DMS114 treated with DMSO at 0.1 percent for 48 hours (cell line): ENCODE data around the gene PDE7B.
"Not testable (repeated sequence)": the region's sequence is repeated elsewhere in the genome, so short reads cannot be mapped to it uniquely, and the experiment has no call there.

ENCODE experiments used
- DNase-seq: peaks from one replicate; lab custom pipeline; 2025; ENCODE audit not compliant: unreplicated experiment; lab: John Stamatoyannopoulos, UW

PDE7B gene

GRCh38 chr6:136139111-136139510, 287.6 kb downstream of the PDE7B start:
- not testable (repeated sequence) for DNase-seq

DNA sequence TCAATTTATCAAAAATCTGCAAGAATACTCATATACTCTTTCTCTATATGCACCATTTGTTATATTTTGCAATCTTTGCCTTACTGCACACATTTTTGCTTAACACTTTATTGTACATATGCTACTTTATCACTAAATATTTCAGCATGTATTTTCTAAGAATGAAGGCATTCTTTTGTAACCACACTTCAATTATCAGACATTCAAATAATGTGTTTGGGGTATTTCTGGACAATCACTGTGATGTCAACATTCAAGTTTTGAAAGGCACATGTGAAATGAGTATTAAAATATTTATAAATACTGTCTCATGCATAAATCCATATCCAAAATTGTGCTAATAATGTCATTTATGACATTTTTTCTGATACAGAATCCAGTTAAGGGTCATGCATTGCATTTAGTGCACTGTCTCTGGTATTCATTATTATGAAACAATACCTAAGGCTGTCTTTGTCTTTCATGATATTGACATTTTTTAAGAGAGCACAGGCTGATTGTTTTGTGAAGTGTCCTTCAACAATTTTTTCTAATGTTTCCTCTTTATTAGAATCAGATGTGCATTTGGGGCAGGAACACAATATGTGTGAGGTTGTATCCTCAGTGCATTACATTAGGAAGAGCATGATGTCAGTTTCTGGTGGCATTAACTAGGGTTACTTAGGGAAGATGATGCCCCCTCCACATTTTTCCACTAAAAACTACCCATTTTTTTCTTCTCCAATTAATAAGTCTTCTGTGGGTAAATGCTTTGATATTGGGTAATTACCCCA, 292.9 kb downstream of the PDE7B start:
- no peak for DNase-seq

GRCh38 chr6:136146130-136146529, 294.6 kb downstream of the PDE7B start:
- DNase-seq: no peak

DNA sequence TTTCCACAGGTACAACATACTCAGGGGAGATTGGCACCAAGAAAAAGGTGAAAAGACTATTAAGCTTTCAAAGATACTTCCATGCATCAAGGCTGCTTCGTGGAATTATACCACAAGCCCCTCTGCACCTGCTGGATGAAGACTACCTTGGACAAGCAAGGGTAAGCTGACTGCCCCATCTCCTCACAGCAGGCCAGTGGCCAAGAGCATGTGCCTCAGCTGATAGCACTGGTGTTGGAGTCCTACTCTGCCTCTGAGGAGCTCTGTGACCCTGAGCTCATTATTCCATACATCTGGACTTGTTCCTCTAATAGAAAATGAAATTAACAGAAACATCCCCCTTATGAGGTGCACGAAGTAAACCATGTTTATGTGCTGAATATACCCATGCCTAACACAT, 295.8 kb downstream of the PDE7B start:
- DNase-seq: no peak

- no peak for DNase-seq
Observed at GRCh38 chr6:136148051-136148450, 296.6 kb downstream of the PDE7B start.

DNA sequence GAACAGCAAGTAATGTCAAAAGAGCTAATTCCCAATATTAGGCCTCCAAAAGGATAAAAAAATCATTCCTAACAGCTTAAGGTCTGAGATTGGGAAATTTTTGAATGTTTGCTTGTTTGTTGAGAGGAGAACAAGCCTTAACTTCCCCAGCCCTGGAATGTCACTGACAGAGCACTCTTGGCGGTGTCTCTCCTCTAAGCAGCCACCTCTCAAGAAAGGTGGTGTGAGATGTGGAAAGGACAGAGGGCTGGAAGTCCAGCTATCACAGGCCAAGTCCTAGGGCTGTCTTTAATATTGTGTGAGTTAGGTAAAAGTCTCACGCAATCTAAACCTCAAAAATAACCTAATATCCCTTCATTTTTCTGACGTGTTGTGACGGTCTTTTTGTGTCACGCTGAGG, 297.0 kb downstream of the PDE7B start:
- no peak for DNase-seq

- DNase-seq: no peak
Observed at GRCh38 chr6:136149311-136149710, 297.8 kb downstream of the PDE7B start.

- DNase-seq: no peak
Observed at GRCh38 chr6:136150961-136151360, 299.5 kb downstream of the PDE7B start.

DNA sequence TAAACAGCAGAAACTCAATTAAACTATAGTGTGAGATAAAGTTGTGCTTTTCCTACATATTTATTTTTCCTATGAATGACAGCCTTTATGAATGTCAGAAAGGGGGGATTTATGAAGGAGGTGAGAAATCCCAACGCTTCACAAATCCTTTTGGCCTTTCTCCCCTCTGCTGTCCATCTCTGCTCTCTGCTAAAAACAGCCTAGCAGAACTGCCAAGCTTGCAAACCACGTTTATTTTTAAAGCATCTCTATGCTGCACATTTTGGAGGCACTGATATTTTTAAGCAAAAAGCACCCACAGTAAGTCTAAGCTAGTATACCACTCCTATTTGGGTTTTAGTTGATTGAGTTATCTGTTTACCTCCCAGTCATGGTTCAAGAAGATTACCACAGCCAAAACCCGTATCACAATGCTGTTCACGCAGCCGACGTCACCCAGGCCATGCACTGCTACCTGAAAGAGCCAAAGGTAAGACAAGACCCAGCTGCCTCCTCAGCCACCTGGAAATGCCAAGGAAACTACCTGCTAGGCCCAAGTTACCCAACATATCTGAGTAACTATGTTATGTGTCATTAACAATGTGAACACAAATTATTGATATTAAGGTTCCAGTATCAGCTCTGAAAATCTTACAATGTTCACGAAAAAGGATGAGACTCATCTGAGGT, 302.3 kb downstream of the PDE7B start:
- no peak for DNase-seq

DNA sequence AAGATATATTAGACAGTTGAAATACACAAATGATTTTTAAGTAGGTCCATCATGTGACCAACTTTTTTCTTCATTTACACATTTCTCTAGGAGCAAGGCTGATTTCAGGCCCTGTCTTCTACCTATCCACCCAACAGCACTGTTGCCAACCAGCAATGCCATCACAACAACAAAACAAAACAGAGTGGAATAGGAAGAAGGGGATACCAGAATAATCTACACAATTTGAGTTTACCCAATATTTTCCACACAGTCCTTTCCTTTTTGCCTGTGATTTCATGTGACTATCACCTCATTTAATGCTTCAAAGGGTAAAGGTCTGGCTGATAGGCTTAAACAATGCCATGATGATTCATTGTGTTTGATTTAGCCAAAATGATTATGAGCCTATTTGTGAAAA, 303.7 kb downstream of the PDE7B start:
- no peak for DNase-seq

- no peak for DNase-seq
Observed at GRCh38 chr6:136157743-136158142, 306.2 kb downstream of the PDE7B start.

DNA sequence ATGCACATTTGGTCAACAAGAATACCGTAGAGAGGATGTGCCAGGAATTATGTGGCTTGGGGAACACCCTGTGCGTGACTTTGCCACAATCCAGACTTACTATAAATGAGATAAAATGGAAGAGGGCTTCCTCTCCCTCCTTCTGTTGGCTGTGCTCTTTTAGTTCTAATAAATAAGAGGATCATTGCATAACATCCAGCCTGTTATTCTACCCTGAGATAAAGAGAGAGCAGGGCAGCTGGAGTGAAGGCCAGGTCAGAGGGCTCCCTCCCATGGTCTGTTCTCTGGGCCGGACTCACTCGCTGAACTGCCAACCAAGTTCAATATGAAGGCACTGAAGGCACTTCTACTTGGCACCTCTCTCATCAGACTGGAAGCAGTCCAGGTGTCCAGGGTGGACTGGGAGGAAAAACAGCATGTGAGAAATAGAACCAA, 306.9 kb downstream of the PDE7B start:
- DNase-seq: no peak

DNA sequence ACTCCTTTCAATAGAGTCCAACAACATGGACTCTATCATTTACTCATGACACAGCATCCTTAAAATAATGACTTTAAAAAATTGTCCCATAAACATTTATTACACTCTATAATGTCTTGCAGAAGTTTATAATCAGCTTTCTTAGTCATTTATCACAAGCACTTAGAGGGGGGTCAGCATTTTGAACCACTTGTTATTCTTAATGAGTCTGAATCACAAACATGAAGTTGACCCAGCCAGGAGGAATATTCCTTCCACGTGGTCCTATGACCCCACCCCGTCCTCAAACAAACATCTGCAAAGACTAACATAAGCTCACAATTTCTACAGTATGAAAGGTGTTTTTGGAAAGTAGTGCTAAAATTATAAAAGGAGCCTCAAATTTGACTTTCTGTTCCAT, 307.5 kb downstream of the PDE7B start:
- no peak for DNase-seq

DNA sequence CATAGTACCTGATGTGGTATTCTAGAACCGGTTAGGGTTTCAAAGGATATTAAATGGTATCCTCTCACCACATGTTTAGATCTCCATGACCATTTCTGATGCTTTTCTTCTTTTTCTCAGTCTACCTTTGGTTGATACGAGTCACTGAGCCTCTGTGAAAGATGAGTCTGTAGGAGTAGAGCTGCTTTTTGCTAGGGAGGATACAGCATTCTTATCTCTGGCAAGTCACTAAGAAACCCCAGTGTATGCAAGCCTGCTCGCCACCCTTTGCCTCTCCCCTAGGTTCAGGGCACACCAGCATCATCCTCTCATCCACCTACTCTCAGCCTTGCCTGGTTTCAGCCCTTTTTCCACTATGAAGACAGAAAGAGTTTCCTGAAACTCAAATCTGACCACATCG, 308.7 kb downstream of the PDE7B start:
- DNase-seq: no peak

- no peak for DNase-seq
Observed at GRCh38 chr6:136161950-136162349, 310.4 kb downstream of the PDE7B start.

- DNase-seq: no peak
Observed at GRCh38 chr6:136163260-136163659, 311.8 kb downstream of the PDE7B start.

DNA sequence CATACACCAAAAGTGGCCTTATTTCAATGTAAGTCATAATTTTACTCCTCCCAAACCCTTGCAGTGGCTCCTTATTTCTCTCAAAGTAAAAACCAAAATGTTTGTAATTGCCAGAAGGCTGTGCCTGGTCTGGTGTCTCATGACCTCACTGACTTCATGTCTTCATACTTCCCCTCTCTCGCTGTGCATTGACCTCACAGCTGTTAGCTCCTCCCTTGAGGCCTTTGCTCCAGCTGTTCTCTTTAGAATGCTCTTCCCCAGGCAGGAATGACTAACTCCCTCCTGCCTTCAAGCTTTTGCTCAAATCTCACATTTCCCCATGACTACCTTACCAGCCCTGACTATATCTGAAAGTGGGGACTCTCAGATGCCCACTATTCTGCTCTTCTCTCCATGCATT, 315.3 kb downstream of the PDE7B start:
- no peak for DNase-seq

GRCh38 chr6:136169394-136170148, 318.1 kb downstream of the PDE7B start:
- DNase-seq: no peak

- DNase-seq: no peak
Observed at GRCh38 chr6:136171231-136171630, 319.7 kb downstream of the PDE7B start.

DNA sequence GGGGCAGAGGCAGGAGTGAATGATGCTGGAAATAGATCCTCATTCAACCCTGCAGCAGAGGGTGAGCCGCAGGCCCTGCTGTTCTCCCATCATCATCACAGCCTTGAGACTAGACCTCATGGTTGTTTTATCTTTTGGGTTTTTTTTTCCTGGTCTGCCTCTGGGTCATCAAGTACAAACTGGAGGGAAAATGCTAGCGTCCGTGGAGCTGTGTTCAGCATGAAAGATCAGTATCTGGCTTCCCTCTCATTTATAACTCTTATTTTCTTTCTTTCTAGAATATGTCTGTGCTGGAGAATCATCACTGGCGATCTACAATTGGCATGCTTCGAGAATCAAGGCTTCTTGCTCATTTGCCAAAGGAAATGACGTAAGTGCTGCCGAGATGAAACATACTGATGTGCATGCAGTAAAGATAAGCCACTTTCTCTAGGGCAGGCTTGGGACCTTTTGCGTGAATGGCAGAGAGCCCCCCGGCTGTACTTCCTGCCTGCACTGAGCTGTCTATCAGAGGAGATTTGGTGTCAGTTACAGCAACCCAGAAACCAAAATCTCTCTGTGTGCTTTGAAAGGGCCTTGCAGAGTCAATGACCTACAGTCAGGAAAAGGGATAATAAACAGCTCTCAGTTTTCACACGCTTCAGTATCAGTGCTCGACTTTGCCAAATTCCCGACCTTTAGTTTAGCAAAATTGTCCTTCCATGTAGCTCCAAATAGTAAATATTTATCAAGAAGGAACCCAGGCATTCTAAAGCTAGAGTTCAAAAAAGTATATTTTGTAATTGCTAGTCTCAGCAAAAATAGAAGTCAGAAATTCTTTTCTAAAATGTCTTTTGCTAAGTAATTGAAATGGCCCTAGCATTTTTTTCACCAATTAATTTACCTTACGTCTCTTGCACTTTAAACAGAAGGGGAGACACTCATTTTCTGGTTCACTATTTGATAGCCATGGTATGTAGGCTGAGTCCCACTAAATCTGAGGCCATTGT, 322.3 kb downstream of the PDE7B start:
- no peak for DNase-seq

- DNase-seq: no peak
Observed at GRCh38 chr6:136174510-136174909, 323.0 kb downstream of the PDE7B start.
